HCT116 (cell line): ENCODE results near the gene RGL2.

ENCODE experiments used
- ATF3 ChIP-seq: IDR thresholded peaks from 2 replicates; pipeline ENCODE4 v1.6.1; 2012
- CEBPB ChIP-seq: IDR thresholded peaks from 2 replicates; pipeline ENCODE4 v1.6.1; 2012; ENCODE audit warnings: low read depth
- CTCF ChIP-seq, 3 experiments: fragments of 200-600 bp in 1 of 3; sonication (generic) in 1 of 3; IDR thresholded peaks in 2 of 3; conservative IDR thresholded peaks in 1 of 3; 2 replicates each; pipeline ENCODE4 v1.5.1; 2012 to 2017; ENCODE audit warnings: low read depth in 2 of 3, low read length in 2 of 3, antibody characterized with exemption in 1 of 3, borderline replicate concordance in 1 of 3, control low read depth in 1 of 3, mild to moderate bottlenecking in 1 of 3, mixed read lengths in 1 of 3, mixed run types in 1 of 3, moderate library complexity in 1 of 3; ENCODE audit not compliant: insufficient read depth in 1 of 3
- EZH2 ChIP-seq: fragments of 200-600 bp; sonication (generic); IDR thresholded peaks from 2 replicates; pipeline ENCODE4 v1.6.1; 2017; ENCODE audit warnings: antibody characterized with exemption, mixed run types
- EZH2phosphoT487 ChIP-seq: fragments of 200-600 bp; IDR thresholded peaks from 2 replicates; pipeline ENCODE4 v1.6.1; 2018; ENCODE audit warnings: antibody characterized with exemption, borderline replicate concordance
- MAX ChIP-seq: IDR thresholded peaks from 2 replicates; pipeline ENCODE4 v1.6.1; 2012
- POLR2A ChIP-seq: IDR thresholded peaks from 2 replicates; pipeline ENCODE4 v1.7.0; 2011; ENCODE audit warnings: borderline replicate concordance; ENCODE audit not compliant: insufficient read depth, insufficient read length; ENCODE audit errors: extremely low read depth
- POLR2AphosphoS5 ChIP-seq: IDR thresholded peaks from 2 replicates; pipeline ENCODE4 v1.6.1; 2011; ENCODE audit warnings: mild to moderate bottlenecking, low read depth, low read length, moderate library complexity
- RAD21 ChIP-seq: IDR thresholded peaks from 2 replicates; pipeline ENCODE4 v1.6.1; 2012; ENCODE audit warnings: low read depth, mild to moderate bottlenecking
- REST ChIP-seq: IDR thresholded peaks from 2 replicates; pipeline ENCODE4 v1.6.1; 2012; ENCODE audit warnings: low read depth
- SIN3A ChIP-seq: IDR thresholded peaks from 2 replicates; pipeline ENCODE4 v1.6.1; 2012; ENCODE audit warnings: low read depth
- SRF ChIP-seq: IDR thresholded peaks from 2 replicates; pipeline ENCODE4 v1.6.1; 2012; ENCODE audit warnings: low read depth
- ZNF274 ChIP-seq: fragments of 200-500 bp; sonication (Bioruptor generic); IDR thresholded peaks from 2 replicates; pipeline ENCODE4 v1.6.1; 2014; ENCODE audit warnings: mild to moderate bottlenecking, low read depth, low read length, inconsistent platforms

GRCh38 chr6:33289784-33290315, 8.9 kb downstream of the RGL2 start:
- TF ChIP-seq ZNF274 (no peak), CTCF (IDR thresholded peaks at IDR 0.05 in 2 of 3, conservative IDR thresholded peaks at IDR 0.05 in 1 of 3; ENCODE audit: borderline replicate concordance in 1 of 3, insufficient read depth in 1 of 3, low read depth in 2 of 3, low read length in 2 of 3) (no peak), REST (no peak), EZH2phosphoT487 (no peak), POLR2A (no peak), SIN3A (no peak), POLR2AphosphoS5 (no peak), EZH2 (no peak), SRF (no peak), MAX (no peak), CEBPB (no peak), RAD21 (no peak), ATF3 (no peak)
